Measurements from ENCODE around the gene NYAP1.
A peak's percentile ranks its signal among the peaks of the same experiment; 100 is the strongest.
"Not testable (repeated sequence)": the region's sequence is repeated elsewhere in the genome, so short reads cannot be mapped to it uniquely, and the experiment has no call there.

The NYAP1 gene

GRCh38 chr7:100513212-100513810 lies 29.6 kb downstream of the NYAP1 start:
- DNase-seq (ENCODE audit: low spot score), result no peak

DNA sequence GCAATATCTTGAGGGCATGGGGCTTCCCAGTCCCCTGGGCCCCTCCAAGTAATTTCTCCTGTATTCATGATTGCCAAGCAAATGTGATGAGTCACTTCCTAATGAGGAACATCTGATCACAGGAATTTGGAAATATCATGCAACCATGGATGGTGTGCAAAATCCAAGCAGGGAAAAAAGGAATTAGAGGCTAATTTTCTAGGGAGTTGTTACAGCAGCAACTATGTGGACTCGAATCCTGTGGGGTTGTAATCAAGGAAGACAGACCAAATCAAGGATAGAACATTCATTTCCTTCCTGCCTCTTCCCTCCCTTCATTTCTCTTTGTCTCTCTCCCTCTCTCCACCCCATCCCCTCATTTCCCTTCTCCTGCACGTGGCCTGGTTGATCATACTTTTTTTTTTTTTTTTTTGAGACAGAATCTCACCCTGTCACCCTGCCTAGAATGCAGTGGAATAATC lies 31.4 kb downstream of the NYAP1 start:
- DNase-seq (ENCODE audit: low spot score), result no peak

GRCh38 chr7:100516135-100516812 lies 32.5 kb downstream of the NYAP1 start:
- peak; percentile 35 for DNase-seq (ENCODE audit: low spot score)

DNA sequence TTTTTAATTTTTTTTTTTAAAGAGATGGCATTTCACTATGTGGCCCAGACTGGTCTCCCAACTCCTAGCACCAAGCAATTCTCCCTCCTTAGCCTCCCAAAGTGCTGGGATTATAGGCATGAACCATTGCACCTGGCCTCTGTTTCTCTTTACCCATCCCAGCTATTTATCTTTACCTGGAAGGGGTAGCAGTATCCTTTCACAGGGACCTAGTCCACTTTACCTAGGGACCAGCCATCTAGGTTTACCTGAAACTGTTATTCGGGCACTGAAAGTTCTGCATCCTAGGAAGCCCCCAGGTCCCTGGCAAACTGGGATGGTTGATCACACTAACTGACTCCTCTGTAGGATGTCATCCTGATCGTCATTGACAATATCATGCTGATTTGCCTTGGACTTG lies 33.6 kb downstream of the NYAP1 start:
- no peak for DNase-seq (ENCODE audit: low spot score)

- DNase-seq (ENCODE audit: low spot score), result no peak
Measured at GRCh38 chr7:100519580-100519979, 35.9 kb downstream of the NYAP1 start.

DNA sequence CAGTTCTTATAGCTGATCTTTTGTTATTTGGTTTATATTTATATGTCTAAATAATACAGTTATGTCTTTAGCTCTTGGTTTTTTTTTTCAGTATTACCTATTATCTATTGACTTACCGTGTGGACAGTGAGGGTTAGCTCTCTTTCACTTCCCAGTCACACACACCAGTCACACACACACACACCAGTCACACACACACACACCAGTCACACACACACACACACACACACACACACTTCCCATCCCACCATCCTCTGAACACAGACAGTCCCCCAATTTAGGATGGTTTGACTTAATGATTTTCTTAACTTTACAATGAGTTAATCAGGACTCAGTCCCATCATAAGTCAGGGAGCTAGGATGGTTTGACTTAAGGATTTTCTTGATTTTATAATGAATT lies 36.4 kb downstream of the NYAP1 start:
- DNase-seq (ENCODE audit: low spot score), result no peak

- no peak for DNase-seq (ENCODE audit: low spot score)
Measured at GRCh38 chr7:100521076-100521475, 37.3 kb downstream of the NYAP1 start.

GRCh38 chr7:100521909-100522593 lies 38.3 kb downstream of the NYAP1 start:
- not testable (repeated sequence) for DNase-seq (ENCODE audit: low spot score)

DNA sequence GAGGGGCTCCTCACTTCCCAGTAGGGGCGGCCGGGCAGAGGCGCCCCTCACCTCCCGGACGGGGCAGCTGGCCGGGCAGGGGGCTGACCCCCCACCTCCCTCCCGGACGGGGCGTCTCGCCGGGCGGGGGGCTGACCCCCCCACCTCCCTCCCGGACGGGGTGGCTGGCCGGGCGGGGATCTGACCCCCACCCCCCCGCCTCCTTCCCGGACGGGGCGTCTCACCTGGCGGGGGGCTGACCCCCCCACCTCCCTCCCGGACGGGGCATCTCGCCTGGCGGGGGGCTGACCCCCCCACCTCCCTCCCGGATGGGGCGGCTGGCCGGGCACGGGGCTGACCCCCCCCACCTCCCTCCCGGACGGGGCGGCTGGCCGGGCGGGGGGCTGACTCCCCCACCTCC lies 39.5 kb downstream of the NYAP1 start:
- not testable (repeated sequence) for DNase-seq (ENCODE audit: low spot score)

GRCh38 chr7:100528108-100528866 lies 44.6 kb downstream of the NYAP1 start:
- not testable (repeated sequence) for DNase-seq (ENCODE audit: low spot score)

DNA sequence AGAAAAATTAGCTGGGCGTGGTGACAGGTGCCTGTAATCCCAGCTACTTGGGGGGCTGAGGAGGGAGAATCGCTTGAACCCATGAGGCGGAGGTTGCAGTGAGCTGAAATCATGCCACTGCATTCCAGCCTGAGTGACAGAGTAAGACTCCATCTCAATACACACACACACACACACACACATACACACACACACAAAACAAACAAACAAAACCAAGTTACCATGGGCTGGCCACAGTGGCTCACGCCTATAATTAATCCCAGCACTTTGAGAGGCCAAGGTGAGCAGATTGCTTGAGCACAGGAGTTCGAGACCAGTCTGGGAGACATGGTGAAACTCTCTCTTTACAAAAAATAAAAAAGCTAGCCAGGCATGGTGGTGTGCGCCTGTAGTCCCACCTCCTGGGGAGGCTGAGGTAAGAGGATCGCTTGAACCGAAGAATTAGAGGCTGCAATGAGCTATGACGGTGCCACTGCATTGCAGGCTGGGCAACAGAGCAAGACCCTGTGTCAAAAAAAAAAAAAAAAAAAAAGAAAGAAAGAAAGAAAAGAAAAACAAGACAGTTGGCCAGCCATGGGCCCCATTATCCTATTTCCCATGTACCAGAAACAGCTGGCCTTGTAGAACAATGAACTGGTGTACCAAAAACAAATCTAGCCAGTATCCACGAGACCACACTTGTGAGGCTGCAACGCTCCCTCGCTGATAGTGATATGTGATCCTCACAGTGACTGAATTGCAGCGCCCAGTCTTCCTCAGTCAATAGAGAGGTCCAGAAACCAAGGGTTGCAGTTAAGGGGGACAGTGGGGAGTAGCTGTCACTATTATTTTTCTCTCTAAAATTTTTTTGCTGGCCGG lies 48.7 kb downstream of the NYAP1 start:
- DNase-seq (ENCODE audit: low spot score), result no peak

GRCh38 chr7:100535982-100536381 lies 52.3 kb downstream of the NYAP1 start:
- not testable (repeated sequence) for DNase-seq (ENCODE audit: low spot score)

DNA sequence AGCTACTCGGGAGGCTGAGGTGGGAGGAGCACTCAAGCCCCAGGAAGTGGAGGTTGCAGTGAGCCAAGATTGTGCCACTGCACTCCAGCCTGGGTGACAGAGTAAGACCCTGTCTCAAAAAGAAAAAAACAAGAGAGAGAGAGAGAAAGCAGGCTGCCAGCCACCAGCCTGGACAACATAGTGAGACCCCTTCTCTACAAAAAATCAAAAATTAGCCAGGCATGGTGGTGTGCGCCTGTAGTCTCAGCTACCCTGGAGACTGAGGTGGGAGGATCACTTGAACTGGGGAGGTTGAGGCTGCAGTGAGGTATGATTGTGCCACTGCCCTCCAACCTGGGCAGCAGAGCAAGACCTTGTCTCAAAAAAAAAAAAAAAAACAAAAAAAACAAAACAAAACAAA lies 53.0 kb downstream of the NYAP1 start:
- DNase-seq (ENCODE audit: low spot score), result not testable (repeated sequence)

GRCh38 chr7:100538348-100538653 lies 54.6 kb downstream of the NYAP1 start:
- no peak for DNase-seq (ENCODE audit: low spot score)

GRCh38 chr7:100538654-100539435 lies 55.1 kb downstream of the NYAP1 start, which contains the start of gene AGFG2:
AGFG2 (plus strand) TSS chr7:100539203; CDS start chr7:100539347, 144 bp downstream.
- DNase-seq (ENCODE audit: low spot score), result peak; percentile 99

DNA sequence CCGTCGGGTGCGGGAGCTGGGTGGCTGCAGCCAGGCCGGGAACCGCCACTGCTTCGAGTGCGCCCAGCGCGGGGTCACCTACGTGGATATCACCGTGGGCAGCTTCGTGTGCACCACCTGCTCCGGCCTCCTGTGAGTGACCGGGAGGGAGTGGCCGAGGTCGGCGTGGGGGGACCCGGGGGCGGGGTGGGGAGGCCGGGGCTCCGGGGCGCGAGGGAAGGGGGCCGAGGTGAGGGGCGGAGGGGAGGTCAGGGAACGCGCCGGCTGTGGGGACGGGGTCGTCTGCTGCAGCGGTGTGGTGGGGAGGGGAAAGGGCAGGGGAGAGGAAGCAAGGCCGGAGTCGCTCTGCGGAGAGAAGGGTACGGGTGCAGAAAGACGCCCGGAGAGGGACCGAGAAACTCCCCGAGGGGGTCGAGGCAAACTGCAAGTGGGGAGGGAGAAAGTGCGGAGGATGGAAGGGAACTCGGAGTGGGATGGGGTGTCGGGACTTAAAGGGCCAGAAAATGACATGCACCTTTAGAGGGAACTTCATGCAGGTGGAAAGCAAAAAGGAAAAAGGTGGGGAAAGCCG lies 55.8 kb downstream of the NYAP1 start:
- peak; percentile 21 for DNase-seq (ENCODE audit: low spot score)

DNA sequence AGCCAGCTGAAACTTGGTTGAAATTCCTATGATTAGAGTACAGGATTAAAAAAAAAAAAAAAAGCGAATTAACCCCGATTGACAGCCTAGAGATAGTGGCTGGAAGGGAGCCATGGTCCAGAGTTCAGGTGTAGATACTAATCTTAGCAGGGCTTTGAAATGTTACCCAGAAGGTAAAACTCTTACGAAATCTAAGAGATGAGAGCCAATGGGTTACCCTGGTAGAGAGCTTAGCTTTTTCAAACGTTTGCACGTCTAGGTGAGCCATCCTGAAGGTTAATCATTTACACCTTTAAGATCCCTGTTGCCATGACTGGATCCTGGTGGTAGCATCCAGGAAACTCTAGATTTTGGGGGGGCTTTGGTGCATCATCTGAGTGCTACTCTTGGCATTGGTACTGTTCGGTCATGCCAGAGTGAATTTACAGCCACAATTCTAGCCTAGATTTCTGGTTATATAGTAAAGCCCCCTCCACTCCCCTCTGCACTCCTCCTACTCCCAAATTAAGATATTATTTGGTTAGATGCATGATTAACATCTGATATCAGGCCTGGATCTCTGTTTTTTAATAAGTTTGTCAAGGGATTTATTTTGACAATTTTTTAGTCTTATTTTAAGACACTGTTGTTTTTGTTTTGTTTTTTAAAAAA lies 56.5 kb downstream of the NYAP1 start:
- no peak for DNase-seq (ENCODE audit: low spot score)

- not testable (repeated sequence) for DNase-seq (ENCODE audit: low spot score)
Measured at GRCh38 chr7:100541309-100541708, 57.6 kb downstream of the NYAP1 start.

- no peak for DNase-seq (ENCODE audit: low spot score)
Measured at GRCh38 chr7:100543586-100543985, 59.9 kb downstream of the NYAP1 start.

GRCh38 chr7:100544386-100544785 lies 60.7 kb downstream of the NYAP1 start:
- no peak for DNase-seq (ENCODE audit: low spot score)

All from iPS-NIHi11 (cell line).